GM04503 (cell line): Measurements from ENCODE around the gene TAF9.
"Not testable (repeated sequence)": the region's sequence is repeated elsewhere in the genome, so short reads cannot be mapped to it uniquely, and the experiment has no call there.

Experiments used
- DNase-seq: peaks from one replicate; pipeline ENCODE4 v3.0.0-alpha.2; 2012; ENCODE audit warnings: low read depth

Gene TAF9

GRCh38 chr5:69335341-69335935 is 33.9 kb downstream of the TAF9 start:
- no peak for DNase-seq

- DNase-seq, result no peak
These were observed 34.5 kb downstream of the TAF9 start for GRCh38 chr5:69334793-69335268.

GRCh38 chr5:69333668-69334315 is 35.5 kb downstream of the TAF9 start:
- not testable (repeated sequence) for DNase-seq

GRCh38 chr5:69331528-69332445 is 37.5 kb downstream of the TAF9 start:
- DNase-seq, result no peak

- no peak for DNase-seq
These were observed 39.3 kb downstream of the TAF9 start for GRCh38 chr5:69329905-69330489.

- no peak for DNase-seq
These were observed 43.0 kb downstream of the TAF9 start for GRCh38 chr5:69326365-69326764.

- no peak for DNase-seq
These were observed 51.9 kb downstream of the TAF9 start for GRCh38 chr5:69317391-69317790.

- no peak for DNase-seq
These were observed 53.3 kb downstream of the TAF9 start for GRCh38 chr5:69315972-69316371.
